Stimulated activated effector memory CD8-positive, alpha-beta T cell treated with anti-CD3 and anti-CD28 coated beads, Interleukin-12 subunit alpha, Interleukin-12 subunit beta, amount 100 ng/mL, for 72 hours (primary cell): ENCODE results near the gene AATK.

Experiments used
- ATAC-seq: fragments of 150-1000 bp; cut with Tn5 transposase; 2 replicates; pipeline ENCODE4 v1.10.0; 2021
- DNase-seq, 2 donors: peaks; one replicate each; pipeline ENCODE4 v3.0.0; 2021 to 2022; ENCODE audit warnings: low spot score in 2 of 2
- H3K27ac Mint-ChIP-seq: one replicate; pipeline ENCODE4 v1.8.0; 2022; ENCODE audit warnings: mild to moderate bottlenecking, mixed read lengths
- H3K36me3 Mint-ChIP-seq: one replicate; pipeline ENCODE4 v1.8.0; 2022; ENCODE audit warnings: mild to moderate bottlenecking, mixed read lengths
- H3K4me1 Mint-ChIP-seq: one replicate; pipeline ENCODE4 v1.8.0; 2022; ENCODE audit warnings: mixed read lengths
- H3K4me3 Mint-ChIP-seq: one replicate; pipeline ENCODE4 v1.8.0; 2022; ENCODE audit warnings: mild to moderate bottlenecking, mixed read lengths
- H3K9me3 Mint-ChIP-seq: one replicate; pipeline ENCODE4 v1.8.0; 2022; ENCODE audit warnings: mixed read lengths

AATK gene

GRCh38 chr17:81166033-81166492 lies at the start of gene AATK:
AATK (minus strand) TSS chr17:81166221; CDS start chr17:81165992, 229 bp downstream.
- Mint-ChIP-seq H3K27ac (no peak within 1 kb of the TSS), H3K9me3 (no peaks in the 10 kb centered on the region), H3K36me3 (no peaks in the 10 kb centered on the region), H3K4me1 (peaks cover 4% of the 10 kb centered on the region), H3K4me3 (peak within 1 kb of the TSS; percentile 50)
- no peak for DNase-seq
- no peak for ATAC-seq

- DNase-seq (no peak), ATAC-seq (no peak)
- Mint-ChIP-seq H3K4me1 (no peaks in the 10 kb centered on the region), H3K4me3 (no peak overlapping the region), H3K36me3 (no peaks in the 10 kb centered on the region), H3K27ac (no peak overlapping the region), H3K9me3 (no peaks in the 10 kb centered on the region)
These were observed 48.0 kb upstream of the AATK start for GRCh38 chr17:81213978-81214377.

- Mint-ChIP-seq H3K4me1 (peaks cover 11% of the 10 kb centered on the region), H3K36me3 (peaks cover 11% of the 10 kb centered on the region), H3K9me3 (no peaks in the 10 kb centered on the region), H3K27ac (no peak overlapping the region), H3K4me3 (no peak overlapping the region)
- DNase-seq, result no peak
- ATAC-seq, result no peak
These were observed 46.3 kb upstream of the AATK start for GRCh38 chr17:81212365-81212764.

GRCh38 chr17:81210868-81211267 lies 44.8 kb upstream of the AATK start:
- peaks cover 11% of the 10 kb centered on the region for H3K36me3 Mint-ChIP-seq
- no peak overlapping the region for H3K27ac Mint-ChIP-seq
- no peaks in the 10 kb centered on the region for H3K9me3 Mint-ChIP-seq
- no peak overlapping the region for H3K4me3 Mint-ChIP-seq
- H3K4me1 Mint-ChIP-seq, result peaks cover 11% of the 10 kb centered on the region
- ATAC-seq (no peak), DNase-seq (no peak)

GRCh38 chr17:81210466-81210865 lies 44.4 kb upstream of the AATK start:
- Mint-ChIP-seq H3K4me1 (peaks cover 11% of the 10 kb centered on the region), H3K9me3 (no peaks in the 10 kb centered on the region)

GRCh38 chr17:81209141-81209540 lies 43.1 kb upstream of the AATK start:
- Mint-ChIP-seq H3K4me3 (no peak overlapping the region), H3K9me3 (no peaks in the 10 kb centered on the region), H3K27ac (no peak overlapping the region), H3K36me3 (peaks cover 11% of the 10 kb centered on the region), H3K4me1 (peaks cover 11% of the 10 kb centered on the region)
- DNase-seq, result no peak
- ATAC-seq, result no peak

More at GRCh38 chr17:81210466-81210865, 44.4 kb upstream of the AATK start:
- H3K36me3 Mint-ChIP-seq, result peaks cover 11% of the 10 kb centered on the region
- no peak overlapping the region for H3K4me3 Mint-ChIP-seq
- H3K27ac Mint-ChIP-seq, result no peak overlapping the region
- no peak for DNase-seq
- ATAC-seq, result no peak

GRCh38 chr17:81208651-81209050 lies 42.6 kb upstream of the AATK start:
- no peak overlapping the region for H3K27ac Mint-ChIP-seq
- DNase-seq, result no peak
- peaks cover 12% of the 10 kb centered on the region for H3K36me3 Mint-ChIP-seq
- peaks cover 11% of the 10 kb centered on the region for H3K4me1 Mint-ChIP-seq
- no peak for ATAC-seq
- no peaks in the 10 kb centered on the region for H3K9me3 Mint-ChIP-seq
- H3K4me3 Mint-ChIP-seq, result no peak overlapping the region

- DNase-seq (no peak), ATAC-seq (peak; percentile 52)
- Mint-ChIP-seq H3K4me3 (no peak overlapping the region), H3K27ac (peak overlapping the region; percentile 90), H3K4me1 (peaks cover 11% of the 10 kb centered on the region), H3K9me3 (no peaks in the 10 kb centered on the region), H3K36me3 (peaks cover 19% of the 10 kb centered on the region)
These were observed 41.9 kb upstream of the AATK start for GRCh38 chr17:81207610-81208581.

GRCh38 chr17:81206657-81207056 lies 40.6 kb upstream of the AATK start:
- H3K36me3 Mint-ChIP-seq, result peaks cover 25% of the 10 kb centered on the region
- ATAC-seq, result no peak

GRCh38 chr17:81206166-81206565 lies 40.1 kb upstream of the AATK start:
- Mint-ChIP-seq H3K36me3 (peaks cover 25% of the 10 kb centered on the region), H3K27ac (no peak overlapping the region), H3K9me3 (no peaks in the 10 kb centered on the region), H3K4me3 (no peak overlapping the region), H3K4me1 (peaks cover 11% of the 10 kb centered on the region)
- ATAC-seq (no peak), DNase-seq (no peak)

More at GRCh38 chr17:81206657-81207056, 40.6 kb upstream of the AATK start:
- no peak for DNase-seq
- Mint-ChIP-seq H3K27ac (no peak overlapping the region), H3K9me3 (no peaks in the 10 kb centered on the region), H3K4me1 (peaks cover 11% of the 10 kb centered on the region), H3K4me3 (no peak overlapping the region)

- DNase-seq (no peak), ATAC-seq (no peak)
- Mint-ChIP-seq H3K36me3 (peaks cover 25% of the 10 kb centered on the region), H3K9me3 (no peaks in the 10 kb centered on the region), H3K4me1 (peaks cover 11% of the 10 kb centered on the region), H3K27ac (no peak overlapping the region), H3K4me3 (no peak overlapping the region)
These were observed 38.6 kb upstream of the AATK start for GRCh38 chr17:81204578-81204977.

- peaks cover 6% of the 10 kb centered on the region for H3K4me1 Mint-ChIP-seq
- no peak overlapping the region for H3K4me3 Mint-ChIP-seq
- ATAC-seq, result no peak
- no peak for DNase-seq
- peaks cover 21% of the 10 kb centered on the region for H3K36me3 Mint-ChIP-seq
- H3K9me3 Mint-ChIP-seq, result no peaks in the 10 kb centered on the region
- no peak overlapping the region for H3K27ac Mint-ChIP-seq
These were observed 37.1 kb upstream of the AATK start for GRCh38 chr17:81203136-81203535.

GRCh38 chr17:81202318-81202717 lies 36.3 kb upstream of the AATK start:
- ATAC-seq (no peak), DNase-seq (no peak)
- Mint-ChIP-seq H3K27ac (no peak overlapping the region), H3K36me3 (peaks cover 13% of the 10 kb centered on the region), H3K4me1 (no peaks in the 10 kb centered on the region), H3K4me3 (no peak overlapping the region), H3K9me3 (no peaks in the 10 kb centered on the region)

- H3K27ac Mint-ChIP-seq, result peak overlapping the region; percentile 43
- peak; percentile 51 for ATAC-seq
- no peak overlapping the region for H3K4me3 Mint-ChIP-seq
- H3K36me3 Mint-ChIP-seq, result peaks cover 13% of the 10 kb centered on the region
- no peaks in the 10 kb centered on the region for H3K4me1 Mint-ChIP-seq
- no peaks in the 10 kb centered on the region for H3K9me3 Mint-ChIP-seq
- no peak for DNase-seq
These were observed 34.9 kb upstream of the AATK start for GRCh38 chr17:81200695-81201580.

GRCh38 chr17:81200201-81200600 lies 34.2 kb upstream of the AATK start:
- Mint-ChIP-seq H3K4me3 (no peak overlapping the region), H3K4me1 (no peaks in the 10 kb centered on the region), H3K9me3 (no peaks in the 10 kb centered on the region), H3K27ac (no peak overlapping the region), H3K36me3 (peaks cover 13% of the 10 kb centered on the region)
- ATAC-seq (no peak), DNase-seq (no peak)
